CD14-positive monocyte (primary cell): ENCODE results near the gene STXBP2. TPM values are rescaled to one million over a fixed set of nuclear protein-coding genes. Genes with fewer than 3 reads are reported as not detected.

Experiments used
- DNase-seq, 3 donors: peaks; one replicate each; pipeline ENCODE4 v3.0.0-alpha.2; 2011 to 2022
- H2AFZ ChIP-seq: 2 replicates; pipeline ENCODE4 v1.6.0; 2012; ENCODE audit warnings: mild to moderate bottlenecking, low read depth, low read length, inconsistent platforms; ENCODE audit not compliant: insufficient read depth, poor library complexity, severe bottlenecking
- H3K27ac ChIP-seq, 2 donors: 1 replicate in 1 of 2; 2 replicates in 1 of 2; pipeline ENCODE4 v1.5.1; 2012 to 2013; ENCODE audit warnings: low read length in 2 of 2, control low read depth in 1 of 2, inconsistent platforms in 1 of 2, low read depth in 1 of 2, mild to moderate bottlenecking in 1 of 2
- H3K27me3 ChIP-seq, 2 donors: one replicate each; pipeline versions ENCODE4 v1.6.0 to v1.6.1; 2011 to 2013; ENCODE audit warnings: low read length in 2 of 2; ENCODE audit not compliant: control insufficient read depth in 2 of 2, insufficient read depth in 2 of 2
- H3K36me3 ChIP-seq, 2 donors: replicated peaks in 1 of 2; 1 replicate in 1 of 2; 2 replicates in 1 of 2; pipeline versions ENCODE4 v1.5.1 to v1.6.1; 2012 to 2013; ENCODE audit warnings: low read length in 2 of 2, control low read depth in 1 of 2, inconsistent platforms in 1 of 2, mild to moderate bottlenecking in 1 of 2; ENCODE audit not compliant: insufficient read depth in 2 of 2, control insufficient read depth in 1 of 2
- H3K4me1 ChIP-seq, 2 donors: 1 replicate in 1 of 2; 2 replicates in 1 of 2; pipeline versions ENCODE4 v1.5.1 to v1.6.1; 2012 to 2013; ENCODE audit warnings: low read length in 2 of 2, control low read depth in 1 of 2, inconsistent platforms in 1 of 2, mild to moderate bottlenecking in 1 of 2, moderate library complexity in 1 of 2; ENCODE audit not compliant: insufficient read depth in 2 of 2, control insufficient read depth in 1 of 2
- H3K4me2 ChIP-seq: replicated peaks from 2 replicates; pipeline ENCODE3; 2012; ENCODE audit warnings: low read length, moderate library complexity, mild to moderate bottlenecking; ENCODE audit not compliant: poor library complexity, severe bottlenecking; ENCODE audit errors: extremely low read depth
- H3K4me3 ChIP-seq, 3 experiments: fragments of 200-600 bp in 1 of 3; sonication (generic) in 1 of 3; replicated peaks in 1 of 3; 1 replicate in 2 of 3; 2 replicates in 1 of 3; pipeline ENCODE4 v1.5.1; 2011 to 2013; ENCODE audit warnings: low read length in 3 of 3, mild to moderate bottlenecking in 3 of 3, control low read depth in 2 of 3, low read depth in 2 of 3, inconsistent platforms in 1 of 3, moderate library complexity in 1 of 3
- H3K79me2 ChIP-seq: 2 replicates; pipeline ENCODE4 v1.6.0; 2012; ENCODE audit warnings: mild to moderate bottlenecking, control low read depth, inconsistent platforms, low read length, moderate library complexity; ENCODE audit not compliant: insufficient read depth
- H3K9ac ChIP-seq: 2 replicates; pipeline ENCODE4 v1.6.0; 2017; ENCODE audit warnings: low read length, mild to moderate bottlenecking; ENCODE audit not compliant: insufficient read depth, poor library complexity, severe bottlenecking
- H3K9me3 ChIP-seq, 2 donors: replicated peaks in 1 of 2; 1 replicate in 1 of 2; 2 replicates in 1 of 2; pipeline versions ENCODE4 v1.5.1 to v1.6.1; 2012 to 2013; ENCODE audit warnings: low read length in 2 of 2, control low read depth in 1 of 2; ENCODE audit not compliant: control insufficient read depth in 1 of 2, insufficient read depth in 1 of 2
- H4K20me1 ChIP-seq: 2 replicates; pipeline ENCODE4 v1.6.0; 2012; ENCODE audit warnings: mild to moderate bottlenecking, low read length, control low read depth, moderate library complexity; ENCODE audit not compliant: insufficient read depth
- H3K27ac Mint-ChIP-seq, 7 donors: one replicate each; pipeline ENCODE4 v1.8.0; 2020; ENCODE audit warnings: mild to moderate bottlenecking in 7 of 7, mixed read lengths in 7 of 7, moderate library complexity in 6 of 7, inconsistent platforms in 2 of 7
- H3K27me3 Mint-ChIP-seq, 3 donors: one replicate each; pipeline ENCODE4 v1.8.0; 2021 to 2022; ENCODE audit warnings: low read depth in 3 of 3, mild to moderate bottlenecking in 3 of 3, mixed read lengths in 3 of 3, moderate library complexity in 3 of 3, inconsistent platforms in 1 of 3
- H3K36me3 Mint-ChIP-seq, 2 donors: one replicate each; pipeline ENCODE4 v1.8.0; 2020; ENCODE audit warnings: mixed read lengths in 2 of 2, inconsistent platforms in 1 of 2, mild to moderate bottlenecking in 1 of 2
- H3K4me1 Mint-ChIP-seq: one replicate; pipeline ENCODE4 v1.8.0; 2020; ENCODE audit warnings: mild to moderate bottlenecking, mixed read lengths
- H3K4me3 Mint-ChIP-seq, 2 donors: one replicate each; pipeline ENCODE4 v1.8.0; 2020; ENCODE audit warnings: mild to moderate bottlenecking in 2 of 2, mixed read lengths in 2 of 2, moderate library complexity in 1 of 2
- H3K9me3 Mint-ChIP-seq, 7 donors: one replicate each; pipeline ENCODE4 v1.8.0; 2020 to 2022; ENCODE audit warnings: mixed read lengths in 7 of 7, mild to moderate bottlenecking in 6 of 7, moderate library complexity in 6 of 7, inconsistent platforms in 2 of 7
- WGBS: methylation state at CpG from one replicate; pipeline ENCODE4 v1.1.5; 2013; ENCODE audit warnings: missing lambda C conversion rate; ENCODE audit not compliant: insufficient coverage; 5-methylcytosine and 5-hydroxymethylcytosine counted together
- intact Hi-C, 2 donors: fragments of 100-400 bp; cut with micrococcal nuclease; formaldehyde crosslinking; loops; one replicate each; pipeline versions ENCODE4 v1.15.0 to v1.15.1; 2023
- polyA plus RNA-seq, 3 donors: library from polyadenylated mRNA; depleted of rRNA in 1 of 3; unstranded in 2 of 3; stranded (reverse) in 1 of 3; fragments of 300-500 nt in 2 of 3; fragments of >200 nt in 1 of 3; fragmentation: Illumina TruSeq in 2 of 3; gene quantifications; 1 replicate in 2 of 3; 2 replicates in 1 of 3; pipeline ENCODE4 v1.2.3, GENCODE V29; 2012 to 2021
- TF ChIP-seq, protein P1 (sequence below): fragments of 200-600 bp; IDR thresholded peaks from one replicate; pipeline ENCODE4 v1.8.0; 2022; ENCODE audit warnings: antibody characterized with exemption, mild to moderate bottlenecking

The STXBP2 gene
- polyA plus RNA-seq, 3 donors = 249 to 846 (median 327) TPM

DNA sequence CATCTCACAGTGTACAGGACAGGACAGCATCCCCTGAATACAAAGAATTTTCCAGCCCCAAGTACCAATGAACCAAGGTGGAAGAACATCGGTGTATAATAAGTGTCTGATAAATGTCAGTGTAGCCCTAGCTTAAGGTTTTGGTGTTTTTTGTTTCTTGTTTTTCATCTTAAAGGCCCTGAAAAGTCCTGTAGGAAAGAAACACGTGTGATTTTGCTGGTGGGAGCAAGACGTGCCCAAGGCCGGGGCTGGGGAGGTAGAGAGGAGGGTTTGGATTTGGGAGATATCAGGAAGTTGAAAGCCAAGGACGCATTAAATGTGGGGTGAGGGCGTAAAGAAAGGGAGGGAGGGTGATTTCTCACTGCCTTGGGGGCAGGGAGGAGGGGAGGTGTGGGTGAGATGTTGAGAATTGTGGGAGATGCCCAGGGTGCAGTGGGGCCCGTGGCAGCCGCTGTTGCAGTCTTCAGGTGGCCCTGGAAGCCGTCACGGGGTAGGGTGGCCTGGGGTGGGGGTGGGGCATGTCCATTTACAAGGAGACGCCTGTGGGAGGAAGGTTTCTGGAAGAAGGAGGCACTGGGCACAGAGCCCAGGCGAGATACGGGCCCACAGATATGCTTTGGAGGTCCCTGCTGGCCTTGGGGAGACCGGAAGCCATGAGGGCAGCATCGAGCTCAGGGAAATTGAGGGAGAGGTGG is 34.5 kb upstream of the STXBP2 start:
- Histone ChIP-seq H3K9me3 (peaks cover 0 to 8% of the 10 kb centered on the region in 2 donors), H3K9ac (no peak overlapping the region), H3K79me2 (no peaks in the 10 kb centered on the region), H3K4me1 (no peaks in the 10 kb centered on the region), H2AFZ (no peak overlapping the region), H3K36me3 (no peaks in the 10 kb centered on the region), H3K27ac (no peak overlapping the region), H3K4me3 (no peak overlapping the region), H3K4me2 (no peak overlapping the region), H3K27me3 (peaks cover 10 to 14% of the 10 kb centered on the region in 2 donors), H4K20me1 (no peaks in the 10 kb centered on the region)
- TF ChIP-seq, protein P1, sequence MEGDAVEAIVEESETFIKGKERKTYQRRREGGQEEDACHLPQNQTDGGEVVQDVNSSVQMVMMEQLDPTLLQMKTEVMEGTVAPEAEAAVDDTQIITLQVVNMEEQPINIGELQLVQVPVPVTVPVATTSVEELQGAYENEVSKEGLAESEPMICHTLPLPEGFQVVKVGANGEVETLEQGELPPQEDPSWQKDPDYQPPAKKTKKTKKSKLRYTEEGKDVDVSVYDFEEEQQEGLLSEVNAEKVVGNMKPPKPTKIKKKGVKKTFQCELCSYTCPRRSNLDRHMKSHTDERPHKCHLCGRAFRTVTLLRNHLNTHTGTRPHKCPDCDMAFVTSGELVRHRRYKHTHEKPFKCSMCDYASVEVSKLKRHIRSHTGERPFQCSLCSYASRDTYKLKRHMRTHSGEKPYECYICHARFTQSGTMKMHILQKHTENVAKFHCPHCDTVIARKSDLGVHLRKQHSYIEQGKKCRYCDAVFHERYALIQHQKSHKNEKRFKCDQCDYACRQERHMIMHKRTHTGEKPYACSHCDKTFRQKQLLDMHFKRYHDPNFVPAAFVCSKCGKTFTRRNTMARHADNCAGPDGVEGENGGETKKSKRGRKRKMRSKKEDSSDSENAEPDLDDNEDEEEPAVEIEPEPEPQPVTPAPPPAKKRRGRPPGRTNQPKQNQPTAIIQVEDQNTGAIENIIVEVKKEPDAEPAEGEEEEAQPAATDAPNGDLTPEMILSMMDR = no peak
- DNase-seq = no peak
- intact Hi-C loops = no loop called here
- peaks cover 22 to 43% (median 40%) of the 10 kb centered on the region in 3 donors for H3K27me3 Mint-ChIP-seq
- H3K4me3 Mint-ChIP-seq = no peak overlapping the region
- peaks cover under 1 to 10% (median 6%) of the 10 kb centered on the region in 7 donors for H3K9me3 Mint-ChIP-seq
- no peaks in the 10 kb centered on the region for H3K4me1 Mint-ChIP-seq
- no peaks in the 10 kb centered on the region for H3K36me3 Mint-ChIP-seq
- 45% methylated on average over 14 of the region's 15 CpGs for WGBS
- H3K27ac Mint-ChIP-seq = peak overlapping the region in 1 of 7 donors; percentile 66

DNA sequence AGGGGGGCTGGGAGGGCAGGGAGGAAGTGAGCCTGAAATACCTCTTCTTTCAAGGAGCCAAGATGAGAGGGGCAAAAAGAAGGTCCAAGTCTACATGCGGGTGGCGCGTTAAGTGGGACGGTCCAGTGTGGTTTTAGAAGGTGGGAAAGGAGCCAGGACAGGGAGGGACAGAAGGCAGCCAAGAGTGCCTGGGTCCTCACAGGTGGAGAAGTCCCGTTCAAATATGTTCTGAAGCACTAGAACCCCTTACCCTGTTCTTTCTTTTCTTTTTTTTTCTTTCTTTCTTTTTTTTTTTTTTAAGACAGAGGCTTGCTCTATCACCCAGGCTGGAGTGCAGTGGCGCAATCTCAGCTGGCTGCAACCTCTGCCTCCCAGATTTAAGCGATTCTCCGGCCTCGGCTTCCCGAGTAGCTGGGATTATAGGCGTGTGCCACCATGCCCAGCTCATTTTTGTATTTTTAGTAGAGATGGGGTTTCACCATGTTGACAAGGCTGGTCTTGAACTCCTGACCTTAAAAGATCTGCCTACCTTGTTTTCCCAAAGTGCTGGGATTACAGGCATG is 33.9 kb upstream of the STXBP2 start:
- H3K4me3 ChIP-seq = no peak overlapping the region
- no peak overlapping the region for H3K4me2 ChIP-seq
- no peaks in the 10 kb centered on the region for H3K4me1 ChIP-seq
- Mint-ChIP-seq H3K4me1 (no peaks in the 10 kb centered on the region), H3K27ac (no peak overlapping the region), H3K36me3 (no peaks in the 10 kb centered on the region), H3K9me3 (peaks cover 0 to 8% (median 5%) of the 10 kb centered on the region in 7 donors), H3K27me3 (peaks cover 15 to 37% (median 33%) of the 10 kb centered on the region in 3 donors), H3K4me3 (no peak overlapping the region)
- no peaks in the 10 kb centered on the region for H4K20me1 ChIP-seq
- H3K9ac ChIP-seq = no peak overlapping the region
- 98% methylated on average over 8 of the region's 11 CpGs for WGBS
- peaks cover 0 to 8% of the 10 kb centered on the region in 2 donors for H3K9me3 ChIP-seq
- H3K36me3 ChIP-seq = no peaks in the 10 kb centered on the region
- H3K27me3 ChIP-seq = peaks cover 3 to 8% of the 10 kb centered on the region in 2 donors
- intact Hi-C loops = no loop called here
- H2AFZ ChIP-seq = no peak overlapping the region
- H3K79me2 ChIP-seq = no peaks in the 10 kb centered on the region
- no peak for DNase-seq
- TF ChIP-seq, protein P1 = no peak
- H3K27ac ChIP-seq = no peak overlapping the region
